Fibroblast of pulmonary artery (primary cell): ENCODE measurements around the gene GSKIP.
"Not testable (repeated sequence)": the region's sequence is repeated elsewhere in the genome, so short reads cannot be mapped to it uniquely, and the experiment has no call there.

Experiments used
- DNase-seq: peaks from one replicate; pipeline ENCODE4 v3.0.0-alpha.2; 2010; ENCODE audit warnings: low read depth
- H3K4me3 ChIP-seq: replicated peaks from 2 replicates; pipeline ENCODE4 v1.5.1; 2011; ENCODE audit warnings: low read depth, mild to moderate bottlenecking, control low read depth, low read length, moderate library complexity
- TF ChIP-seq, protein P1 (sequence below): IDR thresholded peaks from 2 replicates; pipeline ENCODE4 v1.5.1; 2011; ENCODE audit warnings: mild to moderate bottlenecking, control low read depth, low read length, inconsistent platforms; ENCODE audit errors: missing control alignments

Gene GSKIP

DNA sequence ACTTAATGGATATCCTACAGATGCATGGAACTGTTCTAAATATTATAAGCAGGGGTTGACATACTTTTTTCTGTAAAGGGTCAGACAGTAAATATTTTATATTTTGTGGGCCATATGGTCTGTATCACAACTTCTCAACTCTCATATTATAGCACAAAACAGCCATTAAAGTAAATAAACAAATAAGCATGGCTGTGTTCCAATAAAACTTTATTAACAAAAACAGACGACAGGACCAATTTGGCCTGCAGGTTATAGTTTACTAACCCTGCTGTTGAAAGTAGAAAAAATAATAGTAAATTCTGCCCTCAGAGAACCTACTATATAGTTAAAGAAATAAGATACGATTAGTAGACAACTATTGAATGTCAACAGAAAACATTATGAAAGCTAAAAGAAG lies 17.7 kb upstream of the GSKIP start:
- no peak for DNase-seq
- H3K4me3 ChIP-seq, result no peak overlapping the region
- TF ChIP-seq, protein P1, sequence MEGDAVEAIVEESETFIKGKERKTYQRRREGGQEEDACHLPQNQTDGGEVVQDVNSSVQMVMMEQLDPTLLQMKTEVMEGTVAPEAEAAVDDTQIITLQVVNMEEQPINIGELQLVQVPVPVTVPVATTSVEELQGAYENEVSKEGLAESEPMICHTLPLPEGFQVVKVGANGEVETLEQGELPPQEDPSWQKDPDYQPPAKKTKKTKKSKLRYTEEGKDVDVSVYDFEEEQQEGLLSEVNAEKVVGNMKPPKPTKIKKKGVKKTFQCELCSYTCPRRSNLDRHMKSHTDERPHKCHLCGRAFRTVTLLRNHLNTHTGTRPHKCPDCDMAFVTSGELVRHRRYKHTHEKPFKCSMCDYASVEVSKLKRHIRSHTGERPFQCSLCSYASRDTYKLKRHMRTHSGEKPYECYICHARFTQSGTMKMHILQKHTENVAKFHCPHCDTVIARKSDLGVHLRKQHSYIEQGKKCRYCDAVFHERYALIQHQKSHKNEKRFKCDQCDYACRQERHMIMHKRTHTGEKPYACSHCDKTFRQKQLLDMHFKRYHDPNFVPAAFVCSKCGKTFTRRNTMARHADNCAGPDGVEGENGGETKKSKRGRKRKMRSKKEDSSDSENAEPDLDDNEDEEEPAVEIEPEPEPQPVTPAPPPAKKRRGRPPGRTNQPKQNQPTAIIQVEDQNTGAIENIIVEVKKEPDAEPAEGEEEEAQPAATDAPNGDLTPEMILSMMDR, result no peak

GRCh38 chr14:96347957-96348356 lies 15.4 kb upstream of the GSKIP start:
- H3K4me3 ChIP-seq, DNase-seq: not testable (repeated sequence)

- no peak for DNase-seq
- no peak overlapping the region for H3K4me3 ChIP-seq
- TF ChIP-seq, protein P1, result no peak
These were observed 13.8 kb upstream of the GSKIP start for GRCh38 chr14:96349286-96350075.

GRCh38 chr14:96351986-96352385 lies 11.3 kb upstream of the GSKIP start:
- no peak overlapping the region for H3K4me3 ChIP-seq
- TF ChIP-seq, protein P1, result no peak
- DNase-seq, result no peak

DNA sequence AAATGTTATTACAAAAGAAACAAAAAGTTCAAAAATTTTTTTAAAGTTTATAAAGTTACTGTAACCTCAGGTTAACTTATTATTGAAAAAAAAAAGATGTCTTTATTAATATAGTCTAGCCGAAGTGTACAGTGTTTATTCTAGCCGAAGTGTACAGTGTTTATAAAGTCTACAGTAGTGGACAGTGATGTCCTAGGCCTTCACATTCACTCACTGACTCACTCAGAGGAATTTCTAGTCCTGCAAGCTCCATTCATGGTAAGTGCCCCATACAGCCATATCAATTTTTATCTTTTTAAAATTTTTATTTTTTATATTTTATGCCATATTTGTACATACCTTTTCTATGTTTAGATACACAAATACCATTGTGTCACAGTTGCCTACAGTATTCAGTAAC lies 10.6 kb upstream of the GSKIP start:
- DNase-seq, result no peak
- no peak overlapping the region for H3K4me3 ChIP-seq
- TF ChIP-seq, protein P1, result no peak

- TF ChIP-seq, protein P1, result no peak
- no peak overlapping the region for H3K4me3 ChIP-seq
- no peak for DNase-seq
These were observed 9.1 kb upstream of the GSKIP start for GRCh38 chr14:96354246-96354645.

GRCh38 chr14:96357216-96357615 lies 6.1 kb upstream of the GSKIP start:
- no peak for DNase-seq
- TF ChIP-seq, protein P1, result no peak
- no peak overlapping the region for H3K4me3 ChIP-seq
